HG03196 (cell line): ENCODE measurements around the gene MAX.

Experiments
- ATAC-seq: cut with Tn5 transposase; IDR thresholded peaks from one replicate; pipeline ENCODE4 v1.9.1; 2021; ENCODE audit not compliant: unreplicated experiment

Gene MAX

GRCh38 chr14:65102441-65103149 is at the start of gene MAX:
MAX (minus strand) TSS chr14:65102517; CDS start chr14:65102339, 178 bp downstream.
- peak; percentile 85 for ATAC-seq

GRCh38 chr14:65151609-65151956 is 49.3 kb upstream of the MAX start:
- no peak for ATAC-seq

GRCh38 chr14:65150898-65151608 is 48.7 kb upstream of the MAX start:
- no peak for ATAC-seq

- ATAC-seq = no peak
Observed at GRCh38 chr14:65149116-65149515, 46.8 kb upstream of the MAX start.

- no peak for ATAC-seq
Observed at GRCh38 chr14:65144170-65144569, 41.9 kb upstream of the MAX start.

GRCh38 chr14:65142914-65143625 is 40.8 kb upstream of the MAX start:
- ATAC-seq = no peak

GRCh38 chr14:65142429-65142828 is 40.1 kb upstream of the MAX start:
- ATAC-seq = no peak

- no peak for ATAC-seq
Observed at GRCh38 chr14:65141523-65141922, 39.2 kb upstream of the MAX start.

- no peak for ATAC-seq
Observed at GRCh38 chr14:65137648-65138307, 35.5 kb upstream of the MAX start.

- ATAC-seq = no peak
Observed at GRCh38 chr14:65134651-65135579, 32.6 kb upstream of the MAX start.

- ATAC-seq = no peak
Observed at GRCh38 chr14:65132855-65133254, 30.5 kb upstream of the MAX start.

GRCh38 chr14:65131301-65131701 is 29.0 kb upstream of the MAX start:
- no peak for ATAC-seq

GRCh38 chr14:65128096-65128495 is 25.8 kb upstream of the MAX start:
- ATAC-seq = no peak

- no peak for ATAC-seq
Observed at GRCh38 chr14:65117769-65118745, 15.7 kb upstream of the MAX start.

GRCh38 chr14:65115615-65116014 is 13.3 kb upstream of the MAX start:
- no peak for ATAC-seq

- ATAC-seq = no peak
Observed at GRCh38 chr14:65110525-65110924, 8.2 kb upstream of the MAX start.

GRCh38 chr14:65109357-65109756 is 7.0 kb upstream of the MAX start:
- ATAC-seq = no peak

- ATAC-seq = no peak
Observed at GRCh38 chr14:65107200-65107599, 4.9 kb upstream of the MAX start.

- ATAC-seq = no peak
Observed at GRCh38 chr14:65106736-65107135, 4.4 kb upstream of the MAX start.
